Prostate gland (tissue), 2 donors: ENCODE results near the gene TEX22.

Source experiments
- CTCF ChIP-seq, 4 experiments: fragments of 200-600 bp in 2 of 4; fragments of 450-650 bp in 2 of 4; sonication (generic) in 2 of 4; IDR thresholded peaks; 1 replicate in 3 of 4; 2 replicates in 1 of 4; pipeline ENCODE4 v1.5.1; 2016 to 2019; ENCODE audit warnings: antibody characterized with exemption in 4 of 4, mild to moderate bottlenecking in 2 of 4, moderate library complexity in 2 of 4
- POLR2A ChIP-seq: fragments of 450-650 bp; IDR thresholded peaks from one replicate; pipeline ENCODE4 v1.6.1; 2016; ENCODE audit warnings: antibody characterized with exemption, mild to moderate bottlenecking
- POLR2AphosphoS5 ChIP-seq: sonication (generic); formaldehyde crosslinking; IDR thresholded peaks from one replicate; pipeline ENCODE4 v1.6.1; 2017; ENCODE audit warnings: antibody characterized with exemption

DNA sequence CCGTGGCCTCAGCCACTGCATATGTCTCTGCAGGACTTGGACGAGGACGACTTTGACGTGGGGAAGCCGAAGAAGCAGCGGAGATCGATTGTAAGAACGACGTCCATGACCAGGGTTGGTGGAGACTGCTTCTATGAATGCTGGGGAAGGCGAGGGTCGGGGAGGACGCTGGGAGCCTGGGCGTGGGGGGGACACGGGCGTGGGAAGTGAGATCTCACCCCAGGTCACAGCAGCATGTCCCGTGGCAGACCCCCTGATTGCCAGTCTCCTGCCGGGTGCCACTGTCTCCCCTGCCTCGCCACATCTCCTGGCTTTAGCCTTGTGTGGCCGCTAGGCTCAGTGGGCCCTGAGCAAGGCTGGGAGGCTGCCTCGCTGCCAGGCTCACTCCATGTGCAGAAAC lies 29.9 kb upstream of the TEX22 start:
- TF ChIP-seq CTCF (IDR thresholded peaks at IDR 0.05), result no peak
- no peak for TF ChIP-seq POLR2A
- TF ChIP-seq POLR2AphosphoS5, result no peak
